ENCODE measurements around the gene MAML3.

Gene MAML3

GRCh38 chr4:139710073-139710472 is 443.9 kb downstream of the MAML3 start:
- TF ChIP-seq CEBPB (IDR thresholded peaks at IDR 0.05), result no peak
- TF ChIP-seq, protein P1, sequence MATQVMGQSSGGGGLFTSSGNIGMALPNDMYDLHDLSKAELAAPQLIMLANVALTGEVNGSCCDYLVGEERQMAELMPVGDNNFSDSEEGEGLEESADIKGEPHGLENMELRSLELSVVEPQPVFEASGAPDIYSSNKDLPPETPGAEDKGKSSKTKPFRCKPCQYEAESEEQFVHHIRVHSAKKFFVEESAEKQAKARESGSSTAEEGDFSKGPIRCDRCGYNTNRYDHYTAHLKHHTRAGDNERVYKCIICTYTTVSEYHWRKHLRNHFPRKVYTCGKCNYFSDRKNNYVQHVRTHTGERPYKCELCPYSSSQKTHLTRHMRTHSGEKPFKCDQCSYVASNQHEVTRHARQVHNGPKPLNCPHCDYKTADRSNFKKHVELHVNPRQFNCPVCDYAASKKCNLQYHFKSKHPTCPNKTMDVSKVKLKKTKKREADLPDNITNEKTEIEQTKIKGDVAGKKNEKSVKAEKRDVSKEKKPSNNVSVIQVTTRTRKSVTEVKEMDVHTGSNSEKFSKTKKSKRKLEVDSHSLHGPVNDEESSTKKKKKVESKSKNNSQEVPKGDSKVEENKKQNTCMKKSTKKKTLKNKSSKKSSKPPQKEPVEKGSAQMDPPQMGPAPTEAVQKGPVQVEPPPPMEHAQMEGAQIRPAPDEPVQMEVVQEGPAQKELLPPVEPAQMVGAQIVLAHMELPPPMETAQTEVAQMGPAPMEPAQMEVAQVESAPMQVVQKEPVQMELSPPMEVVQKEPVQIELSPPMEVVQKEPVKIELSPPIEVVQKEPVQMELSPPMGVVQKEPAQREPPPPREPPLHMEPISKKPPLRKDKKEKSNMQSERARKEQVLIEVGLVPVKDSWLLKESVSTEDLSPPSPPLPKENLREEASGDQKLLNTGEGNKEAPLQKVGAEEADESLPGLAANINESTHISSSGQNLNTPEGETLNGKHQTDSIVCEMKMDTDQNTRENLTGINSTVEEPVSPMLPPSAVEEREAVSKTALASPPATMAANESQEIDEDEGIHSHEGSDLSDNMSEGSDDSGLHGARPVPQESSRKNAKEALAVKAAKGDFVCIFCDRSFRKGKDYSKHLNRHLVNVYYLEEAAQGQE (IDR thresholded peaks at IDR 0.05; ENCODE audit: low read depth), result no peak
- no peak for TF ChIP-seq FOXM1 (IDR thresholded peaks at IDR 0.05; ENCODE audit: borderline replicate concordance, low read depth)
- TF ChIP-seq TEAD4 (IDR thresholded peaks at IDR 0.05), result no peak
- TF ChIP-seq RAD21 (IDR thresholded peaks at IDR 0.05; ENCODE audit: low read depth), result no peak
- no peak for TF ChIP-seq EGR1 (IDR thresholded peaks at IDR 0.05)
- no peak for TF ChIP-seq USF1 (IDR thresholded peaks at IDR 0.05)
- TF ChIP-seq TAF1 (IDR thresholded peaks at IDR 0.05; ENCODE audit: low read depth), result no peak
- TF ChIP-seq CREB1 (IDR thresholded peaks at IDR 0.05; ENCODE audit: low read depth), result no peak
- no peak for TF ChIP-seq YY1 (IDR thresholded peaks at IDR 0.05; ENCODE audit: low read depth)

DNA sequence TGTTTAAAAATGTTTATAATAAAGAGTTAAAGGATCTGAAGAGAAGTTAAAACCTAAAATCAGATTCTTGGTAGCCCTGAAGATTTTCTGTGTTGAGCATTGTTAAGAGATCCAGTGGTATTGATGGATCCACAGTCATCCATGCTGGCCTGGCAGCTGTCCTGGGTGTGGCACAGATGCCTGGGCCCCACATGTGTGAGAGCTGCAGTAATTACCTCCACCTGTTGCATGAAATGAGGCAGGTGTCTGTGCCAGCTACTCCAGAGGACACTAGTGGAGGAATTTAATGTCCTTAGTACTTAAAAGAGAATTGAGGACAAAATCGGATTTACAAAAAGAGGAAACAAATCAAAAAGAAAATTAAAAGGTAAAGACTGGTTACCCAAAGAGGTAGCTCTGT is 444.3 kb downstream of the MAML3 start:
- TF ChIP-seq USF1 (IDR thresholded peaks at IDR 0.05), result no peak
- TF ChIP-seq, protein P1 (IDR thresholded peaks at IDR 0.05; ENCODE audit: low read depth), result no peak
- TF ChIP-seq RAD21 (IDR thresholded peaks at IDR 0.05; ENCODE audit: low read depth), result no peak
- TF ChIP-seq TAF1 (IDR thresholded peaks at IDR 0.05; ENCODE audit: low read depth), result no peak
- TF ChIP-seq TCF12 (IDR thresholded peaks at IDR 0.05; ENCODE audit: low read depth), result no peak
- no peak for TF ChIP-seq NFIC (IDR thresholded peaks at IDR 0.05)
- TF ChIP-seq CREB1 (IDR thresholded peaks at IDR 0.05; ENCODE audit: low read depth), result no peak
- no peak for TF ChIP-seq TEAD4 (IDR thresholded peaks at IDR 0.05)
- no peak for TF ChIP-seq MAX (IDR thresholded peaks at IDR 0.05)
- TF ChIP-seq FOXM1 (IDR thresholded peaks at IDR 0.05; ENCODE audit: borderline replicate concordance, low read depth), result no peak

GRCh38 chr4:139704915-139705485 is 449.0 kb downstream of the MAML3 start:
- TF ChIP-seq ZBTB7A (IDR thresholded peaks at IDR 0.05; ENCODE audit: low read depth) (no peak), YY1 (IDR thresholded peaks at IDR 0.05; ENCODE audit: low read depth) (no peak), CREB1 (IDR thresholded peaks at IDR 0.05; ENCODE audit: low read depth) (no peak), TCF12 (IDR thresholded peaks at IDR 0.05; ENCODE audit: low read depth) (no peak), NFIC (IDR thresholded peaks at IDR 0.05) (no peak), FOXM1 (IDR thresholded peaks at IDR 0.05; ENCODE audit: borderline replicate concordance, low read depth) (no peak), EP300 (IDR thresholded peaks at IDR 0.05; ENCODE audit: borderline replicate concordance) (no peak), TAF1 (IDR thresholded peaks at IDR 0.05; ENCODE audit: low read depth) (no peak), RAD21 (IDR thresholded peaks at IDR 0.05; ENCODE audit: low read depth) (no peak), TEAD4 (IDR thresholded peaks at IDR 0.05) (no peak), USF1 (IDR thresholded peaks at IDR 0.05) (no peak)

GRCh38 chr4:139700568-139700967 is 453.4 kb downstream of the MAML3 start:
- TF ChIP-seq NFIC (IDR thresholded peaks at IDR 0.05) (no peak), USF1 (IDR thresholded peaks at IDR 0.05) (no peak), YY1 (IDR thresholded peaks at IDR 0.05; ENCODE audit: low read depth) (no peak), FOXM1 (IDR thresholded peaks at IDR 0.05; ENCODE audit: borderline replicate concordance, low read depth) (no peak), TCF12 (IDR thresholded peaks at IDR 0.05; ENCODE audit: low read depth) (no peak), ZBTB7A (IDR thresholded peaks at IDR 0.05; ENCODE audit: low read depth) (no peak), CEBPB (IDR thresholded peaks at IDR 0.05) (no peak), TEAD4 (IDR thresholded peaks at IDR 0.05) (no peak), MAX (IDR thresholded peaks at IDR 0.05) (no peak), EGR1 (IDR thresholded peaks at IDR 0.05) (no peak), CREB1 (IDR thresholded peaks at IDR 0.05; ENCODE audit: low read depth) (no peak), TAF1 (IDR thresholded peaks at IDR 0.05; ENCODE audit: low read depth) (no peak), EP300 (IDR thresholded peaks at IDR 0.05; ENCODE audit: borderline replicate concordance) (no peak), RAD21 (IDR thresholded peaks at IDR 0.05; ENCODE audit: low read depth) (no peak)
- TF ChIP-seq, protein P1 (IDR thresholded peaks at IDR 0.05; ENCODE audit: low read depth), result no peak

Data from Ishikawa (cell line).